GM12878 (cell line): Measurements from ENCODE around the gene TSPAN11. TPM values are rescaled to one million over a fixed set of nuclear protein-coding genes. Genes with fewer than 3 reads are reported as not detected.

Source experiments
- ATAC-seq: fragments of 200-7000 bp; cut with Tn5 transposase; 3 replicates; pipeline ENCODE4 v1.9.1; 2020; ENCODE audit warnings: mild to moderate bottlenecking, moderate library complexity
- BruUV-seq: library from RNA; stranded (reverse); fragments of 400-500 nt; replicated peaks from 2 replicates; lab custom pipeline; 2021; lab: Mats Ljungman, UMichigan
- CTCF ChIA-PET: fragments of 300-600 bp; sonication (Branson Sonifier 250); formaldehyde crosslinking; extraction: SDS; loops from one replicate; lab custom pipeline; 2021; ENCODE audit warnings: inconsistent platforms; lab: Yijun Ruan, JAX
- POLR2A ChIA-PET: fragments of 350-600 bp; formaldehyde crosslinking; extraction: SDS; loops from one replicate; lab custom pipeline; 2021; ENCODE audit warnings: inconsistent platforms; lab: Charles Lee
- RAD21 ChIA-PET: fragments of 300-600 bp; sonication (Branson Sonifier 250); formaldehyde crosslinking; loops from one replicate; lab custom pipeline; 2023; ENCODE audit warnings: antibody characterized with exemption; ENCODE audit not compliant: unreplicated experiment; lab: Charles Lee
- SMC1A ChIA-PET: fragments of 300-600 bp; sonication (Branson Sonifier 250); formaldehyde crosslinking; loops from one replicate; lab custom pipeline; 2023; ENCODE audit not compliant: unreplicated experiment, uncharacterized antibody; lab: Charles Lee
- DNase-seq: peaks from one replicate; pipeline ENCODE4 v3.0.0-alpha.2; 2011; ENCODE audit warnings: low read depth, low spot score
- FAIRE-seq: peaks from 3 replicates; lab custom pipeline; 2011; peaks lifted over from hg19 to GRCh38; lab: Jason Lieb, UNC
- H2AFZ ChIP-seq: 2 replicates; pipeline ENCODE4 v1.6.0; 2011; ENCODE audit warnings: low read depth, low read length, control low read depth; ENCODE audit not compliant: control insufficient read depth
- H3K27ac ChIP-seq: 2 replicates; pipeline ENCODE4 v1.5.1; 2011; ENCODE audit warnings: control low read depth; ENCODE audit not compliant: control insufficient read depth, insufficient read depth
- H3K27me3 ChIP-seq, 2 experiments: replicated peaks in 1 of 2; 2 replicates each; pipeline versions ENCODE4 v1.6.0 to v1.6.1; 2011; ENCODE audit warnings: low read length in 1 of 2; ENCODE audit not compliant: control insufficient read depth in 2 of 2, insufficient read depth in 2 of 2
- H3K36me3 ChIP-seq, 2 experiments: 2 replicates each; pipeline ENCODE4 v1.5.1; 2011; ENCODE audit warnings: low read length in 1 of 2; ENCODE audit not compliant: control insufficient read depth in 2 of 2, insufficient read depth in 2 of 2
- H3K4me1 ChIP-seq: 2 replicates; pipeline ENCODE4 v1.6.1; 2011; ENCODE audit warnings: mild to moderate bottlenecking, low read length, moderate library complexity, mixed read lengths; ENCODE audit not compliant: control insufficient read depth, insufficient read depth
- H3K4me2 ChIP-seq: 2 replicates; pipeline ENCODE4 v1.6.0; 2011; ENCODE audit warnings: control low read depth; ENCODE audit not compliant: control insufficient read depth, insufficient read depth
- H3K4me3 ChIP-seq: fragments of 200-600 bp; sonication (generic); 2 replicates; pipeline ENCODE4 v1.5.1; 2016
- H3K79me2 ChIP-seq: 2 replicates; pipeline ENCODE4 v1.6.0; 2011; ENCODE audit warnings: low read length; ENCODE audit not compliant: control insufficient read depth, insufficient read depth
- H3K9ac ChIP-seq: 2 replicates; pipeline ENCODE4 v1.8.0; 2011; ENCODE audit warnings: low read length, control low read depth, mixed read lengths; ENCODE audit not compliant: control insufficient read depth, insufficient read depth
- H3K9me3 ChIP-seq: replicated peaks from 3 replicates; pipeline ENCODE4 v1.5.1; 2011; ENCODE audit warnings: mild to moderate bottlenecking, low read length; ENCODE audit not compliant: control insufficient read depth, insufficient read depth
- H4K20me1 ChIP-seq: 2 replicates; pipeline ENCODE4 v1.6.0; 2011; ENCODE audit not compliant: control insufficient read depth, insufficient read depth
- BACH1 ChIP-seq: fragments of 450-650 bp; IDR thresholded peaks from 2 replicates; pipeline ENCODE4 v1.6.1; 2017; ENCODE audit warnings: mild to moderate bottlenecking, borderline replicate concordance
- ESRRA ChIP-seq: IDR thresholded peaks from 2 replicates; pipeline ENCODE4 v1.6.1; 2012; ENCODE audit warnings: mild to moderate bottlenecking, low read length, improper control_type of control experiment
- IRF4 ChIP-seq: IDR thresholded peaks from 2 replicates; pipeline ENCODE4 v1.6.1; 2011; ENCODE audit warnings: low read depth, low read length
- IRF5 ChIP-seq: fragments of 450-650 bp; IDR thresholded peaks from 2 replicates; pipeline ENCODE4 v1.6.1; 2017; ENCODE audit warnings: borderline replicate concordance
- MEF2B ChIP-seq: fragments of 450-650 bp; IDR thresholded peaks from 2 replicates; pipeline ENCODE4 v1.6.1; 2018; ENCODE audit warnings: mild to moderate bottlenecking, moderate library complexity; ENCODE audit not compliant: partially characterized antibody, poor library complexity, severe bottlenecking
- PKNOX1 ChIP-seq: fragments of 450-650 bp; IDR thresholded peaks from 2 replicates; pipeline ENCODE4 v1.6.1; 2016; ENCODE audit warnings: mild to moderate bottlenecking
- RELA ChIP-seq: fragments of 450-650 bp; IDR thresholded peaks from 2 replicates; pipeline ENCODE4 v1.8.0; 2014; ENCODE audit warnings: borderline replicate concordance; ENCODE audit not compliant: partially characterized antibody
- SKIL ChIP-seq: fragments of 450-650 bp; IDR thresholded peaks from 2 replicates; pipeline ENCODE4 v1.6.1; 2017; ENCODE audit warnings: mild to moderate bottlenecking, low read depth, inconsistent platforms; ENCODE audit not compliant: poor library complexity, severe bottlenecking
- ZNF207 ChIP-seq: fragments of 450-650 bp; IDR thresholded peaks from 2 replicates; pipeline ENCODE4 v1.6.1; 2014; ENCODE audit warnings: antibody characterized with exemption, mild to moderate bottlenecking, borderline replicate concordance
- WGBS: methylation state at CpG from one replicate; pipeline ENCODE4 v1.1.6; 2016; ENCODE audit warnings: low lambda C conversion rate; ENCODE audit not compliant: insufficient replicate concordance, insufficient coverage; ENCODE audit errors: missing lambda C conversion rate; 5-methylcytosine and 5-hydroxymethylcytosine counted together
- in situ Hi-C: fragments of 300-500 bp; cut with MboI; formaldehyde crosslinking; loops from 9 replicates; pipeline ENCODE4 v1.14.3; 2018; ENCODE audit warnings: mixed read lengths
- intact Hi-C: fragments of 100-400 bp; cut with micrococcal nuclease; formaldehyde crosslinking; loops from one replicate; pipeline ENCODE4 v1.14.2; 2022; ENCODE audit not compliant: unreplicated experiment
- polyA plus RNA-seq, 11 experiments: library from polyadenylated mRNA; depleted of rRNA in 4 of 11; unstranded in 6 of 11; stranded (reverse) in 5 of 11; fragments of >200 nt; fragmentation: Nextera tagmentation in 4 of 11; fragmentation: Illumina TruSeq in 1 of 11; extraction: Ambion mirVana in 4 of 11; extraction: Trizol in 1 of 11; gene quantifications; 1 replicate in 1 of 11; 2 replicates in 10 of 11; pipeline versions ENCODE4 v1.2.1 to v1.2.3, GENCODE V29; 2011 to 2016; ENCODE audit warnings: inconsistent platforms in 2 of 11, missing spikeins in 2 of 11, low read depth in 1 of 11
- total RNA-seq, 4 experiments: library from RNA; depleted of rRNA in 3 of 4; stranded (reverse); fragments of >200 nt in 3 of 4; fragmentation: Illumina TruSeq in 1 of 4; extraction: Trizol in 1 of 4; gene quantifications; 2 replicates each; pipeline versions ENCODE4 v1.2.1 to v1.2.3, GENCODE V29; 2013 to 2021

Gene TSPAN11
- total and polyA plus RNA-seq, 10 of the 15 experiments (the other 5 are each of a cell fraction or from before 2014, with no cell fraction given), result under 0.01 to 0.27 (median 0.04) TPM; not detected in 6

GRCh38 chr12:31041033-31041564 lies 114.6 kb downstream of the TSPAN11 start:
- intact Hi-C loops, result no loop called here
- CTCF ChIA-PET, result no interaction called here

More at GRCh38 chr12:31041033-31041564, 114.6 kb downstream of the TSPAN11 start:
- SMC1A ChIA-PET, result no interaction called here
- Histone ChIP-seq H3K27ac (no peak overlapping the region), H3K79me2 (no peaks in the 10 kb centered on the region), H3K9me3 (no peaks in the 10 kb centered on the region), H4K20me1 (no peaks in the 10 kb centered on the region), H3K4me2 (no peak overlapping the region), H3K9ac (no peak overlapping the region), H3K27me3 (no peaks in the 10 kb centered on the region; a peak in 1 of 4 replicates), H2AFZ (no peak overlapping the region), H3K4me1 (no peaks in the 10 kb centered on the region), H3K4me3 (no peak overlapping the region), H3K36me3 (no peaks in the 10 kb centered on the region)
- DNase-seq (no peak), FAIRE-seq (no peak), ATAC-seq (no peak)
- RAD21 ChIA-PET, result no interaction called here
- BruUV-seq, result no TSS peak
- POLR2A ChIA-PET, result no interaction called here
- 48% methylated on average over 8 of the region's 8 CpGs for WGBS
- no peak for TF ChIP-seq ESRRA
- no peak for TF ChIP-seq BACH1
- no peak for TF ChIP-seq PKNOX1
- TF ChIP-seq IRF4, result no peak
- TF ChIP-seq MEF2B, result no peak
- no peak for TF ChIP-seq ZNF207
- no peak for TF ChIP-seq SKIL
- no peak for TF ChIP-seq IRF5
- TF ChIP-seq RELA, result no peak
- in situ Hi-C loops, result no loop called here

Other genes with a start within 250 kb of the TSPAN11 start
- 16.0 and 16.2 TPM in 2 replicates for gene IPO8, start 230.9 kb upstream of the TSPAN11 start, total RNA-seq (2014; rRNA removed)
- gene IPO8, start 230.9 kb upstream of the TSPAN11 start, total RNA-seq (2014; rRNA removed; fragmentation: Illumina TruSeq; extraction: Trizol), result 31.3 and 33.1 TPM in 2 replicates
- 38.5 and 42.2 TPM in 2 replicates for gene IPO8, start 230.9 kb upstream of the TSPAN11 start, total RNA-seq (2021)
- 13.8 and 20.9 TPM in 2 replicates for gene IPO8, start 230.9 kb upstream of the TSPAN11 start, polyA plus RNA-seq (2011; rRNA removed)
- 29.8 and 34.9 TPM in 2 replicates for gene IPO8, start 230.9 kb upstream of the TSPAN11 start, polyA plus RNA-seq (2014; fragmentation: Illumina TruSeq; extraction: Trizol)
- gene IPO8, start 230.9 kb upstream of the TSPAN11 start, polyA plus RNA-seq (2014; fragmentation: Nextera tagmentation; extraction: Ambion mirVana), result 10 to 100 TPM in 1 of 2 experiments, 1 to 10 TPM in 1; 6.9 to 10.2 TPM
- gene IPO8, start 230.9 kb upstream of the TSPAN11 start, polyA plus RNA-seq (2014; rRNA removed), result 16.9 and 19.8 TPM in 2 replicates
- 10 to 100 TPM; 13.5 to 14.2 TPM for gene IPO8, start 230.9 kb upstream of the TSPAN11 start, polyA plus RNA-seq (2016; fragmentation: Nextera tagmentation; extraction: Ambion mirVana)
- 7.0 and 8.3 TPM in 2 replicates for gene CAPRIN2, start 171.8 kb upstream of the TSPAN11 start, total RNA-seq (2014; rRNA removed)
- 10.2 and 11.5 TPM in 2 replicates for gene CAPRIN2, start 171.8 kb upstream of the TSPAN11 start, total RNA-seq (2014; rRNA removed; fragmentation: Illumina TruSeq; extraction: Trizol)
- 7.7 TPM in 2 replicates for gene CAPRIN2, start 171.8 kb upstream of the TSPAN11 start, total RNA-seq (2021)
- 9.0 and 12.4 TPM in 2 replicates for gene CAPRIN2, start 171.8 kb upstream of the TSPAN11 start, polyA plus RNA-seq (2011; rRNA removed)
- 13.6 and 18.9 TPM in 2 replicates for gene CAPRIN2, start 171.8 kb upstream of the TSPAN11 start, polyA plus RNA-seq (2014; fragmentation: Illumina TruSeq; extraction: Trizol)
- 1 to 10 TPM; 1.2 to 3.0 TPM for gene CAPRIN2, start 171.8 kb upstream of the TSPAN11 start, polyA plus RNA-seq (2014; fragmentation: Nextera tagmentation; extraction: Ambion mirVana)
- 9.4 and 11.7 TPM in 2 replicates for gene CAPRIN2, start 171.8 kb upstream of the TSPAN11 start, polyA plus RNA-seq (2014; rRNA removed)
- gene CAPRIN2, start 171.8 kb upstream of the TSPAN11 start, polyA plus RNA-seq (2016; fragmentation: Nextera tagmentation; extraction: Ambion mirVana), result 1 to 10 TPM; 5.9 to 8.2 TPM
- 42.0 and 53.6 TPM in 2 replicates for gene DDX11, start 147.1 kb downstream of the TSPAN11 start, total RNA-seq (2014; rRNA removed)
- 27.0 and 31.6 TPM in 2 replicates for gene DDX11, start 147.1 kb downstream of the TSPAN11 start, total RNA-seq (2014; rRNA removed; fragmentation: Illumina TruSeq; extraction: Trizol)
- gene DDX11, start 147.1 kb downstream of the TSPAN11 start, total RNA-seq (2021), result 79.3 and 94.2 TPM in 2 replicates
- gene DDX11, start 147.1 kb downstream of the TSPAN11 start, polyA plus RNA-seq (2011; rRNA removed), result 27.9 and 38.9 TPM in 2 replicates
- gene DDX11, start 147.1 kb downstream of the TSPAN11 start, polyA plus RNA-seq (2014; fragmentation: Illumina TruSeq; extraction: Trizol), result 17.8 and 31.9 TPM in 2 replicates
- 1 to 10 TPM; 3.8 to 4.8 TPM for gene DDX11, start 147.1 kb downstream of the TSPAN11 start, polyA plus RNA-seq (2014; fragmentation: Nextera tagmentation; extraction: Ambion mirVana)
- gene DDX11, start 147.1 kb downstream of the TSPAN11 start, polyA plus RNA-seq (2014; rRNA removed), result 58.7 and 66.2 TPM in 2 replicates
- gene DDX11, start 147.1 kb downstream of the TSPAN11 start, polyA plus RNA-seq (2016; fragmentation: Nextera tagmentation; extraction: Ambion mirVana), result 10 to 100 TPM; 56.5 to 62.5 TPM